Esophagus squamous epithelium (tissue), 4 donors: ENCODE data around the gene RAB27A.

Experiments used
- POLR2A ChIP-seq, 4 donors: fragments of 450-650 bp; IDR thresholded peaks; one replicate each; pipeline ENCODE4 v1.6.1; 2017; ENCODE audit warnings: antibody characterized with exemption in 4 of 4, mild to moderate bottlenecking in 4 of 4, moderate library complexity in 3 of 4
- TF ChIP-seq, protein P1 (sequence below), 6 experiments: fragments of 450-650 bp in 4 of 6; fragments of 200-600 bp in 2 of 6; sonication (generic) in 2 of 6; IDR thresholded peaks; one replicate each; pipeline ENCODE4 v1.5.1; 2016 to 2019; ENCODE audit warnings: antibody characterized with exemption in 6 of 6, mild to moderate bottlenecking in 4 of 6, moderate library complexity in 4 of 6

- TF ChIP-seq, protein P1, sequence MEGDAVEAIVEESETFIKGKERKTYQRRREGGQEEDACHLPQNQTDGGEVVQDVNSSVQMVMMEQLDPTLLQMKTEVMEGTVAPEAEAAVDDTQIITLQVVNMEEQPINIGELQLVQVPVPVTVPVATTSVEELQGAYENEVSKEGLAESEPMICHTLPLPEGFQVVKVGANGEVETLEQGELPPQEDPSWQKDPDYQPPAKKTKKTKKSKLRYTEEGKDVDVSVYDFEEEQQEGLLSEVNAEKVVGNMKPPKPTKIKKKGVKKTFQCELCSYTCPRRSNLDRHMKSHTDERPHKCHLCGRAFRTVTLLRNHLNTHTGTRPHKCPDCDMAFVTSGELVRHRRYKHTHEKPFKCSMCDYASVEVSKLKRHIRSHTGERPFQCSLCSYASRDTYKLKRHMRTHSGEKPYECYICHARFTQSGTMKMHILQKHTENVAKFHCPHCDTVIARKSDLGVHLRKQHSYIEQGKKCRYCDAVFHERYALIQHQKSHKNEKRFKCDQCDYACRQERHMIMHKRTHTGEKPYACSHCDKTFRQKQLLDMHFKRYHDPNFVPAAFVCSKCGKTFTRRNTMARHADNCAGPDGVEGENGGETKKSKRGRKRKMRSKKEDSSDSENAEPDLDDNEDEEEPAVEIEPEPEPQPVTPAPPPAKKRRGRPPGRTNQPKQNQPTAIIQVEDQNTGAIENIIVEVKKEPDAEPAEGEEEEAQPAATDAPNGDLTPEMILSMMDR (IDR thresholded peaks at IDR 0.05) = no peak
- no peak for TF ChIP-seq POLR2A (IDR thresholded peaks at IDR 0.05)
Measured at GRCh38 chr15:55250941-55251340, 38.7 kb downstream of the RAB27A start.
